HUES48 (cell line): ENCODE measurements around the gene GNA12.

Experiments
- H3K27ac ChIP-seq: one replicate; pipeline ENCODE4 v1.7.0; 2013; ENCODE audit warnings: low read depth, low read length, inconsistent platforms
- H3K27me3 ChIP-seq: 2 replicates; pipeline ENCODE4 v1.6.1; 2013; ENCODE audit warnings: mild to moderate bottlenecking, low read length; ENCODE audit not compliant: control insufficient read depth, insufficient read depth
- H3K36me3 ChIP-seq: 2 replicates; pipeline ENCODE4 v1.6.1; 2013; ENCODE audit warnings: low read length; ENCODE audit not compliant: control insufficient read depth, insufficient read depth
- H3K4me1 ChIP-seq: 2 replicates; pipeline ENCODE4 v1.6.1; 2013; ENCODE audit warnings: mild to moderate bottlenecking, low read length; ENCODE audit not compliant: control insufficient read depth, insufficient read depth
- H3K4me3 ChIP-seq: 2 replicates; pipeline ENCODE4 v1.5.1; 2013; ENCODE audit warnings: mild to moderate bottlenecking, low read depth, low read length
- H3K9ac ChIP-seq: 2 replicates; pipeline ENCODE4 v1.6.1; 2013; ENCODE audit warnings: mild to moderate bottlenecking, low read depth, low read length, moderate library complexity
- H3K9me3 ChIP-seq: 2 replicates; pipeline ENCODE4 v1.6.1; 2013; ENCODE audit warnings: low read length; ENCODE audit not compliant: control insufficient read depth, insufficient read depth

Gene GNA12

GRCh38 chr7:2800220-2800930, 43.7 kb downstream of the GNA12 start:
- no peaks in the 10 kb centered on the region for H3K9me3 ChIP-seq
- H3K4me1 ChIP-seq: peaks cover 45% of the 10 kb centered on the region
- no peaks in the 10 kb centered on the region for H3K36me3 ChIP-seq
- H3K4me3 ChIP-seq: no peak overlapping the region
- no peak overlapping the region for H3K27ac ChIP-seq
- H3K9ac ChIP-seq: no peak overlapping the region
- no peaks in the 10 kb centered on the region for H3K27me3 ChIP-seq

- Histone ChIP-seq H3K27ac (no peak overlapping the region), H3K4me3 (no peak overlapping the region), H3K9me3 (no peaks in the 10 kb centered on the region), H3K36me3 (peaks cover 10% of the 10 kb centered on the region), H3K9ac (no peak overlapping the region), H3K4me1 (peaks cover 43% of the 10 kb centered on the region), H3K27me3 (no peaks in the 10 kb centered on the region)
Measured at GRCh38 chr7:2799253-2799652, 44.9 kb downstream of the GNA12 start.

GRCh38 chr7:2798669-2799068, 45.4 kb downstream of the GNA12 start:
- no peak overlapping the region for H3K4me3 ChIP-seq
- no peak overlapping the region for H3K9ac ChIP-seq
- no peak overlapping the region for H3K27ac ChIP-seq
- peaks cover 37% of the 10 kb centered on the region for H3K4me1 ChIP-seq
- H3K9me3 ChIP-seq: no peaks in the 10 kb centered on the region
- H3K27me3 ChIP-seq: no peaks in the 10 kb centered on the region
- peaks cover 16% of the 10 kb centered on the region for H3K36me3 ChIP-seq

- no peaks in the 10 kb centered on the region for H3K9me3 ChIP-seq
- H3K27ac ChIP-seq: no peak overlapping the region
- peaks cover 17% of the 10 kb centered on the region for H3K4me1 ChIP-seq
- no peak overlapping the region for H3K4me3 ChIP-seq
- H3K36me3 ChIP-seq: peaks cover 33% of the 10 kb centered on the region
- H3K27me3 ChIP-seq: no peaks in the 10 kb centered on the region
- no peak overlapping the region for H3K9ac ChIP-seq
Measured at GRCh38 chr7:2796358-2797352, 47.5 kb downstream of the GNA12 start.

- H3K9ac ChIP-seq: no peak overlapping the region
- no peaks in the 10 kb centered on the region for H3K27me3 ChIP-seq
- peaks cover 9% of the 10 kb centered on the region for H3K4me1 ChIP-seq
- H3K9me3 ChIP-seq: no peaks in the 10 kb centered on the region
- H3K27ac ChIP-seq: no peak overlapping the region
- no peak overlapping the region for H3K4me3 ChIP-seq
- peaks cover 41% of the 10 kb centered on the region for H3K36me3 ChIP-seq
Measured at GRCh38 chr7:2795906-2796305, 48.2 kb downstream of the GNA12 start.

GRCh38 chr7:2794836-2795636, 49.1 kb downstream of the GNA12 start:
- no peak overlapping the region for H3K4me3 ChIP-seq
- no peaks in the 10 kb centered on the region for H3K27me3 ChIP-seq
- no peaks in the 10 kb centered on the region for H3K9me3 ChIP-seq
- peaks cover 46% of the 10 kb centered on the region for H3K36me3 ChIP-seq
- H3K4me1 ChIP-seq: 0 out of 2 replicates have a peak, but pooled peaks cover under 1% of the 10 kb centered on the region
- no peak overlapping the region for H3K27ac ChIP-seq
- H3K9ac ChIP-seq: no peak overlapping the region

- no peaks in the 10 kb centered on the region for H3K27me3 ChIP-seq
- H3K4me1 ChIP-seq: no peaks in the 10 kb centered on the region
- peaks cover 48% of the 10 kb centered on the region for H3K36me3 ChIP-seq
Measured at GRCh38 chr7:2792856-2793487, 51.1 kb downstream of the GNA12 start.

GRCh38 chr7:2792235-2792634, 51.9 kb downstream of the GNA12 start:
- Histone ChIP-seq H3K36me3 (peaks cover 54% of the 10 kb centered on the region), H3K27me3 (no peaks in the 10 kb centered on the region), H3K27ac (no peak overlapping the region), H3K9ac (no peak overlapping the region), H3K9me3 (no peaks in the 10 kb centered on the region), H3K4me1 (no peaks in the 10 kb centered on the region), H3K4me3 (no peak overlapping the region)

More at GRCh38 chr7:2792856-2793487, 51.1 kb downstream of the GNA12 start:
- Histone ChIP-seq H3K4me3 (no peak overlapping the region), H3K27ac (no peak overlapping the region), H3K9ac (no peak overlapping the region), H3K9me3 (no peaks in the 10 kb centered on the region)

- Histone ChIP-seq H3K9me3 (no peaks in the 10 kb centered on the region), H3K36me3 (peaks cover 59% of the 10 kb centered on the region), H3K4me3 (no peak overlapping the region), H3K9ac (no peak overlapping the region), H3K4me1 (no peaks in the 10 kb centered on the region), H3K27ac (no peak overlapping the region), H3K27me3 (no peaks in the 10 kb centered on the region)
Measured at GRCh38 chr7:2791390-2791789, 52.7 kb downstream of the GNA12 start.

- Histone ChIP-seq H3K4me3 (no peak overlapping the region), H3K27me3 (no peaks in the 10 kb centered on the region), H3K9me3 (no peaks in the 10 kb centered on the region), H3K4me1 (peaks cover 9% of the 10 kb centered on the region), H3K27ac (no peak overlapping the region), H3K9ac (no peak overlapping the region), H3K36me3 (peaks cover 41% of the 10 kb centered on the region)
Measured at GRCh38 chr7:2787251-2787951, 56.7 kb downstream of the GNA12 start.
